Measurements from ENCODE around the gene VMAC.

VMAC gene

DNA sequence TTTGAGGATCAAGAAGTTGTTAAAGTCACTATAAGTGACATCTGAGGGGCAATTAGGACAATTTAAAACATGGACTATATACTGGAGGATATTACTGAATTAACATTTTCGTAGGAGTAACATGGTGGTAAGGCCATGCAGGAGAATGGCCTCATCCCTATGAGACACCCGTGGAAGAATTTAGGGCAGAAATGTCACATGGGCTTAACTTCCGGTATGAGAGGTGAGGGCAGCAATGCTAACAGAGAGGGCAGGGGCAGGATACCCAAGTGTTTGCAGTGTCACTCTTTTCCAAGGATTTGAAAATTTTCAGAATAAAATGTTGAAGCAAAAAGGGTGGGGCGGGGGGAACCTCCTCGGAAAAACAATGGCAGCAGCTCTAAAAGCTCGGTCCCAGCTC is 49.6 kb downstream of the VMAC start:
- DNase-seq = no peak

DNA sequence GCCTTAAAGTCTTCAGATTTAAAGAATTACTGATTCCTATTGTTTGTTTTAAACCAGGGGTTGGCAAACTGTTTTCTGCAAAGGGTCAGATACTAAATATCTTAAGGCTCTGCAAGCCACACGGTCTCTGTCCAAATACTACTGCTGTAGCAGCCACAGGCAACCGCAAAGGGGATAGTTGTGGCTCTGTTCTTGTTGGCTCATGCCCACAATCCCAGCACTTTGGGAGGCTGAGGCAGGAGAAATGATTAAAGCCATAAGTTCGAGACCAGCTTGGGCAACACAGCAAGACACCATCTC is 50.9 kb downstream of the VMAC start:
- no peak for DNase-seq

DNA sequence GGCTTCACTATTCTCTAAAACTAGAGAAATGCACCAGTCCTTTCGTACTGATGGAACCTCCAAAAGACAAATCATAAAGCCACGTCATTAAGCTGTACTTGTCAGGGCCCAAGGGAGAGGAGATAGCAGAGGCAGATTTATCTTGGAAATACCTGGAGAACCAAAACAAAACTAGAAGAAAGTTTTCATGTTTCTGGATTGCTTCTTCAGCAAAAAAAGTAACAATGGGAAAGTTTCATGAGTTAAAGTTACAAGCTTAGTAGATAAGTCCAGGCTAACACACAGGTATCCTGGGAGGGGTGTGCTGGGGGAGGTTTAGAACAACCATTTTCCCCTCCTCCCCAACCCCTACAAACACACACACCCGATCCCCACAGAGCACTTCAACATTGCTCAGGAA is 51.7 kb downstream of the VMAC start:
- DNase-seq = no peak

DNA sequence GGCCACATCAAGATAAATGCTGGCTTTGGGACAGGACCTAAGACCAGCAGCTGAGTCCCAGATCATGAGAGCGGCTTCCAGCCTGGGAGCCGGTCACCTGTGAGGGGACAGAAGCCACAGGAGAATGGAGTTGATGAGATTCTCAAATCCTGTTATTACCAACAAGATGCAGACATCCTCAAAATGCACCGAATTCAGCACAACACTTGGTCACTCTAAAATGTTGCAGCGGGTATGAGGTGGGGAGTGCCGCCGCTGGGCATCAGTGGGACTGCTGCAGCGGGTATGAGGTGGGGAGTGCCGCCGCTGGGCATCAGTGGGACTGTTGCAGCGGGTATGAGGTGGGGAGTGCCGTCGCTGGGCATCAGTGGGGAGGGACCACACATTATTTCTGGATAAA is 52.1 kb downstream of the VMAC start:
- no peak for DNase-seq

DNA sequence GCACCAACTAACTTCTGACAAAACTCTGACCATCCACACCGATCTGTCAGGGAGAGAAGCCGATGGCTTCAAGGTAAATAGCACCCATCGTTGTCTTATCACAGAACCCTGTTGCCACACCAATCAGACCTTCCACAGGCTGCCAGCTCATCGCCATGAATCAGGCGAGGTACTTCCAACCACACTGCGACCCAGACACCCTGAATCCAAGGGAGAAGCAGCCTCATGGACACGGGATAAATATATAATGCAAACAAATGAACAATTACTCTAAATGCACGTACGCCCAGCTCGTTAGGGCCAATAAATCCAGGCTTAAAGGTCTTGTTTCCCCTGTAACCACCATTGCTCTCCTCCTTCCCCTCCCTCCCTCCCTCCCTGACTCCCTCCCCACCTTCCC is 52.5 kb downstream of the VMAC start:
- no peak for DNase-seq

DNA sequence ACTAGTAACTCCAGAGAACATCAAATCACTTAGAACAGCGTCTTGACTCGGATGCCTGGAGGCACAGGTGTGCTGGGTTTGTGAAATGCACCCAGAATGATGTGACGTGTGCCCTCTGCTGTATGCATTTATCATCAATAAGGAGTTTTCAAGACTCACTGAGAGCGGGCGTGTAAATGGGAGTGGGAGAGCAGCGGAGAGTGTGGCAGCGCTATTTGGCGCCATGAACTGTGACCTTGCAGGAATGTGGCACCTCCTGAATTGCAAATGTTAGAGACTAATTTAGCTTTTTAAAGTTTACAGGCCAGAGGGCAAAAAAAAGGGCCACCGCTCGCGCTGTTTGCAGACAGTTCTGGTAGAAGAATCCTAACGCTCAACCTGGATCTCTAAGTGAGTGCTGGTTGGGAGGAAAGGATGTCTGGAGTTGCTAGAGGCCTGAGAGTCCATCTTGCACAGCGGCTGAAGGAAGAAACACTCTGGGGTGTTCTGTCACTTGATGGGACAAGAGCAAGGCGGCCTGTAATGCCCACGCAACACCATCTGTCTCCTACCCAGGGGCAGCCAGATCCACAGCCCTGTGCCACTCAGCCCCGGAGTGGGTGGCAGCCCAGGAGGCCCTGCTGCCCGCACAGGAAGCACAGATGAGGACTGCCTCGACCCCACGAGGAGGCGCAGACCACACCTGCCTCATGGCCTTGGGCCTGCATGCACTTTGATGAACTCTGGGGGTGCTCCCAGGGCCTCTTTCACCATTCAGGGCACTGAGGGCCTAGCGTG is 53.6 kb downstream of the VMAC start:
- DNase-seq = no peak

DNA sequence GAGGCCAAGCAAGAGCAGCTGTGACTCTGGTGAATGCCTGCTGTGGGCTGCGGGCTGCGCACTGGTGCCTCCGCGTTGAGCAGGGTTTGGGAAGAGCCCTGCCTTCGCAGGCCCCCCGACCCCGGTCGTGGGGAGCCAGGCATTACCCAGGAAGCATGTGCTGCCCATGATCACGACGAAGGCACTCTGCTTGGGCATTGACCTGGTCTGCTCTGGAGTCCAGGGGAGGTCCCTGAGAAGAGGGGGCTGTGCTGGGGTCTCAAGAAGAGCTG is 54.1 kb downstream of the VMAC start:
- DNase-seq = no peak

DNA sequence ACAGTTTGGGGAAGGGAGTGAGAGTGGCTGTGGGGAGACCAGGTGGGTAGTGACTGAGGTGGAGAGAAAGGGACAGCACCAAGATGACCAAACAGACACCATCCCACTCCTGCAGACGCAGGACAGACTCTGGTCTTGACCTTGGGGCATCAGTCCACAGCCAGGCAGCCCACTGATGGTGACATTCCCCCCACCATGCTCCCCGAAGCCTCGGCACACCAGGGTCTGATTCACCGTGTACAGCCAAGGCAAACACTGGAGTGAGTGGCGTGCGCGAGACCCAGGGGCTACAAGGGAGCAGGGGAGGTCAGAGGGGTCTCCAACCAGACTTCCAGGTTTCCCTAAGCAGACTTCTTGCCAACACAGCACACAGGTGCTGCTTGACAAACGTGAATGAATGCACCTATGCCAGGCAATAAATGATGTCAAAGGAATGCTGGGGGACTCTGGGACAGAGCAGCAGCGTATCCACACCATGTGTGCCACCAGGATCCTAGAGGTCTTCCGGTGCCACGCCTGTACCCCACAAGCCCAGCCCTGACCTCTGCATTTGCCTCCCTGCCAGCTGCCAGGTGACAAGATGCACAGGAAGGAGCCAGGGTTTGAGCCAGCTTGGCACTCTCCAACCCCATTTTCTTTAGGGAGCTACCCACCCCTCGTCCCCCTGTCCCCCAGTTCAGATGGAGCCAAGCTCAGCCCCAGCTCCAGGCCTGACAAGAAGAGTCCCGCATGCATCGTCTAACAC is 54.8 kb downstream of the VMAC start:
- DNase-seq = no peak

Data from inflammatory macrophage treated with lipopolysaccharide for 4 hours (primary cell).